IPS DF 4.7 (cell line): Measurements from ENCODE around the gene CYGB.
A peak's percentile ranks its signal among the peaks of the same experiment; 100 is the strongest.

ENCODE experiments used
- DNase-seq: peaks from one replicate; pipeline ENCODE4 v3.0.0-alpha.2; 2013; ENCODE audit warnings: low spot score; ENCODE audit errors: extremely low read depth

CYGB gene

DNA sequence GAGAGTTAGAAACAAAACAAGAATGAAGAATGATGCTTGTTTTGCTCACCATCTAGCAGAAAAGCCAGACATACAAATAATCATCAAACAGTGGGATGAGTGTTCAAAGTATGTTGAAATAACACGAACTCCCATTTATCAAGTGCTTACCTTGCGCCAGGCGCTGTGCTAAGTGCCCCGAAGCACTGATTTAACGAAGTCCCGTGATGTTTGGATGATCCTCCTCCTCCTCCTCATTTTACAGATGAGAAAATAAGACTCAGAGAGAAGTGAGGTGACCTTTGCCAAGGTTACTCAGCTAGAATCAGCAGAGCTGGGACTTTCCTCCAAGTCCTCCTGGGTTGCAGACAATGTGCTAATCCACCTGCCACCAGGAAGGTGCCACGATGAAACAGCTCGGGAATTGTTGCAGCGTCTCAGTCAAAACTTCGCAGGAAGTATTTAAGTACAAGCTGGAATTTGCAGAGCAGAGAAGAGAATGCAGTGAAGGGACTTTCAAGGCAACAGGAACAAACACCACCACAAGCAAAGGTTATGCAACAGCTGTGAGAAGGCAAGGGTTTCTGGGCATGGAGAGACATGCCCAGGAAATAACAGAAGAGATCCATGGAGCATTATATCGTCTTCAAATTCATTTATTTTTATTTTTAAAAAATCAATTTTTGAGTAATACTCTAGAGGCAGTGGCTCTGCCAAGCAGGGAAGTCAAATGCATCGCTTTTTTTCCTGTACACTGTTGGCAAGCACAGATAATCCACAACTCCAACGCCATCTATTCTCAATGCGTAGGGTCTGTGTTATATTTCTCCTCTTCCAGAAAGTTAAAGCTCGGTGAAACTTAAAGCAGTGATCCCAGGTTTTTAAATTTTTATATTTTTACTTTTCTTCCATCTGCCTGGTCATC lies 13.5 kb upstream of the CYGB start:
- no peak for DNase-seq

DNA sequence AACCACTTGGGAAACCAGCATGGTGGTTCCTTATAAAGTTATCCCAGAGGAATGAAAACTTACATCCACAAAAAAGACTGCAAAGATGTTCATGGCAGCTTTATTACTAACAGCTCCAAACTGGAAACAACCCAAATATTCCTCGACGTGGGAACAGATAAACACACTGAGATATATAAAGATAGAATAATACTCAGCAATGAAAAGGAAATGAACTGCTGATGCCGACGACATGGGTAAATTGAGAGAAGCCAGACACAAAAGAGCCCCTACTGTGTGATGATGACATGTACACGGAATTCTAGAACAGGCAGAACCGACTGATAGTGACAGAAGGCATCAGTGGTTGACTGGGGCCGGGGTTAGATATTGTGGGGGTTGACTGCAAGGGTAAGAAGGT lies 12.0 kb upstream of the CYGB start:
- DNase-seq: no peak

DNA sequence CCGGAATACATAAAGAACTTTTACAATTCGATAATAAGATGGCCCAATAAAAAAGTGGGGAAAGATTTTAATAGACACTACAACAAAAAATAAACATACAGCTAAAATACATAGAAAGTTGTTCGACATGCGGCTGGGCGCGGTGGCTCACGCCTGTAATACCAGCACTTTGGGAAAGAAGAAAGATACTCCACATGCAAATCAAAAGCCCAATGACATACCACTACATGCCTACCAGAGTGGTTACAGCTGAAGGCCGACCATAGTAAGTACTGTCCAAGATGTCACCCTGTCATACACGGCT lies 11.7 kb upstream of the CYGB start:
- no peak for DNase-seq

- DNase-seq: no peak
These were observed 11.1 kb upstream of the CYGB start for GRCh38 chr17:76548378-76549214.

GRCh38 chr17:76547642-76548202 lies 10.2 kb upstream of the CYGB start:
- DNase-seq: no peak

- no peak for DNase-seq
These were observed 9.7 kb upstream of the CYGB start for GRCh38 chr17:76547183-76547641.

DNA sequence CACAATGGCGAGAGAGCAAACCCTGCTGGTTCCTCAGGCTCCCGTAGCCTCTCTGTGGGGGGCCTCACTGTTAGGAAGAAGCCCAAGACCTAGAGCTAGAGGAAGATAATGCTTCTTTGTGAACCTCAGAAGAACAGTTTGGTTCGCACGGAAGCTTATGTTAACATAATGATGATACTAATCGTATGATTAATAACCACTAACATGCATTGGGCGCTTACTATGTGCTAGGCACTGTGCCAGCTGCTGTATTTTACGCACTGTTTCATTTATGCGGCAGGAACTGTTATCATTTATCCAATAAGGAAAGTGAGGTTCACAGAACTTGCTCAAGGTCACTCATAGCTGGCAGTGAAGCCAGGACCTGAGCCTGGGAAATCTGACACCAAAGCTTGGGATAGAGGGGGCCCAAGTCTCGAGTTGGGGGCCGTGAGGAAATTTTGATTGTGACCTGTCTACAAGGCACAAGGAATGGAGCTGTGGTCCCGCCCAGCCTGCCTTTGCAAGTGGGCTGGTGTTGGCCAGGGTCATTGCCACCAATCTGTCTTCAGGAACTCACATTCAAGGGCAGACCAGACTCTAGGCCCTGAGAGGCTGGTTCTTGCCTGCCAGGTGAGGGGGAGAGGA lies 9.2 kb upstream of the CYGB start:
- DNase-seq: no peak

GRCh38 chr17:76545918-76546555 lies 8.5 kb upstream of the CYGB start:
- no peak for DNase-seq

DNA sequence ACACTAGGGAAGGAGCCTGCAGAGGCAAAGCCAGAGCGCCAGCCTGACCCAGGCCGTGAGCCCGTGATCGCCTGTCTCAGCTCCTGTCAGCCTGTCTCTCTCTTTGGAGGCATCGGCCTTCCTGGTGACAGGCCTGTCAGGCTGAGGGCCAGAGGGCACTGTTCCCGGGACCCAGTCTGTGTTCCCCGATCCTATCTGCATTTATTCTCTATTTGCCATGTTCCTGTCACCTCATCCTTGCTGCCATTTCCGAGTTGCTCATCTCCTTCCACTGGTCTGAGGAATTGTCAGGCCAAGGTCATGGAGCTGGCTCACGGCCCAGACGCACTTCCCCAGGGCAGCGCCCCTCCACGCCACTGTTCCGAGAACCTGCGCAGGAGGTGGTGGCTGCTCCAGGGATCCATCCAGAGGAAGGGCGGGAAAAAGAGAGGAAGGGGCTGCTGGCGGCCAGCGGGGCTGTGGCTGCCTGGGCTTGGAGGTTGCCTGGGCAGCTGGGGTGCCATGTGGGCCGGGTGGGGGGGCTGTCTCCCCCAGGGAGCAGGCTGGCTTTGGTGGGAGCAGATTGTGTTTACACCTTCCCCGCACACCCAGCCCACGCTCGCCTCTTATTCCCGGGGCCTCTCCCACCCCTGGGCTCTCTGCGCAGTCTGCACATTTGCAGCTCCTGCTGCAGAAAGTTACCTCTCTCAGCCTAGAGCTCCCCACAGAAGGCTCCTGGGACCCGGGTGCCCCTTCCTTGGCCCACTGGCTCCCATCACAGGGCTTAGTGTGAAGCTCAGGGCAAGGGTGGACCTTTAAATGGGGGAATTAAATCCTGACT lies 7.2 kb upstream of the CYGB start:
- DNase-seq: no peak

- DNase-seq: no peak
These were observed 6.5 kb upstream of the CYGB start for GRCh38 chr17:76543826-76544545.

DNA sequence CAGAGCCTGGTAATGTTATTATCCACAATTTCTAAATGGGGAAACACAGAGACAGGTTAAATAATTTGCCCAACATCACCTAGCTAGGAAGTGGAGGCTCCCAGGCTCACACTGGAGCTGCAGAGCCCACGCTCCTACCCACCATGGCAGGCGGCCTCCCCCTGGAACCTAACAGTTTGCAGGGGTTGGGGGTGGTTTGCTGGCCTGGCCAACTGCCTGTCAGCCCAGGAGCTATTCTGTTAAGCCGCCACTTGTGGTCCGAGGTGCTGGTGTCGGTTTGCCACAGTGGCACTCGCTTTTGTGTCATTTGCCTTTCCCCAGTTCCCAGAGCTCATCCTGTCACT lies 5.9 kb upstream of the CYGB start:
- DNase-seq: no peak

- no peak for DNase-seq
These were observed 5.5 kb upstream of the CYGB start for GRCh38 chr17:76542984-76543383.

DNA sequence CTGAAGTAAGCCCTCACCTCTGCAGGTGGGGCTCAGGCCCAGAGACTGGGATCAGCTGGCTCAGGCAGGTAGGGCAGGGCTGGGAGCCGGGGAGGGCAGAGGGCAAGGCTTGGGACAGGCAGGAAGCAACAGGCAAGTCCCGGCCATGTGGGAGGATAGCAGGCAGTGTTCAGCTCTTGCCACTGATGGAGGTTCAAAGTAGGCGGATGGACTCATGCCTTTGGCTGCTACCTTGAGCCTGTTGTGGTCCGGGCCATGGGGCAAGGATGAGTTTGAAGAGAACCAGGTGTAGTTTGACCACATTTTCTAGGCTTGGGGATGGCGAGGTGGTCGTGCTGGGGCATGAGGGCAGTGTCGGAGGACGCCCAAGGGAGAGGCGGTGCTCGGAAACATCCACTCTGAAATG lies 5.1 kb upstream of the CYGB start:
- DNase-seq: no peak

DNA sequence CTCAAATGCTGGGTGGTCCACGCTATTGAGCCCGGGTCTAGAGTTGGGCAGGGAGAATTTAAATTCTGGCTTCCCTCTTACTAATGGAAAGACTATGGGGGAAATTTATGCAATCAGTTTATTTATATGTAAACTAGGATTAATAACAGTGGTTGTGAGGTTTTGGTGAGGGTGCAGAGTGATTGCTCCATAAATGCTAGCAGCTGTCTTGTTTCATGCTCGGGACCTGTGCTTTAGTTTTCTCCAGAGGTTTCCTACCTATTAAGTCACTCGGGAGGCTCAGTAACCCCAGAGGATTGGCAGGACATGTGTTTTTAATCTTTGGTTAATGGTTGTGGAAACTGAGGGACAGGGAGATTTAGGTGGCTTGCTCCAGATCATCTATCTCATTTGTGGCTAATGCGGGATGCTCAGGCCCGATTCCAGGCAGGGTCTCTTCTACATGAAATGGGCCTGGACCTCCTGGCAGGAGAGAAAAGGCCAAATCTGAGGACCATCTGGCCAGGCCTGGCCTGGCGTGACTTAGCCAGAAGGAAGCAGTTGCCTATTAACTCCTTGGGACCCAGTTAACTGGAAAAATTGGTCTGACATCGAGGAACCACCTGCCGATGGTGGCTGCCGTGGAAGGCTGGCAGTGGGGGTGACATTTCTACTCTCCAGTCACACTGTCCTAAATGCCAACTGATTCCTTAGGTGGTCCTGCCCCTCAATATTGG lies 4.4 kb upstream of the CYGB start:
- no peak for DNase-seq

DNA sequence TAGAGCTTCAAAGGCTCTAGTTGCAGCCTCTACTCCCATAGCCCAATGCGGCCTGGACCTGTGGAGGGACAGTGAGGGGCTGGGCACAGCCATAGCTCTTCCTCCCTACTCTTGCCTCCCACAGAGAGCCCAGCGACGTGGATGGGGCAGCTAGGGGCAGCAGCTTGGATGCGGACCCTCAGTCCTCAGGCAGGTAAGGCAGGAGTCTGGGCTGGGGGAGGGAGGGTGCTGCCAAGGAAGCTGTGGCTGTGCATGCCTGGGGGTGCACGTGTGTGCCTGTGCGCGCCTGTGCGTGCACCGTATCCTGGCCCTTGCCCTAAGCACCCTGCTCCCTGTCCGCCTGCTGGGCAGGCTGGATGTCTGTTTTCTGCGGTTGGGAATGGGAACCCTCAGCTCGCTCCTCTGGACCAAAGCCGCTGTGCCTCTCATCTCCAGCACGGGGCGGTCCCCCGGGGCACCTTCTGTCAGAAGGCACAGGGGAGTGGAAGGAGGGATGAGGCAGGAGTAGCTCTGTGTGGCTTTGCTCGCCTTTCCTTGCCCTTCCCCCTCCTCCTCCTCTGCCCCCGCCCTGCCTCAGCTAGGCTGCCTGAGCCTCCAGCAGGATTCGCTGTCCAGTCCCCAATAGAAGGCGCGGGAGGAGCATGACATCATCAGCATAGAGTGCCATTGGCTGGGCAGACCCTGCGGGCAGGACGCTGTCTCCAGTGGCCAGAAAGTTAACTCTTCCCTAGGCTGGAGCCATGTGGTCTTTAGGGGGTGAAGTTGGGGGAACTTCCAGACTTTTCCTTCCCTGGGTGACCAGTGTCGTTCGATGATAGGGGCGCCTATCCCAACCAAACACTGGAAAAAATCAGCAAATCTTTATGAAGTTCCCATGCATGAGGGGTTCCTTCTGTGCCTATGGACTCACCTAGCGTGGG lies 3.1 kb upstream of the CYGB start:
- peak; percentile 89 for DNase-seq

- DNase-seq: no peak
These were observed 2.2 kb upstream of the CYGB start, which contains the start of gene PRCD for GRCh38 chr17:76539631-76540271. Gene PRCD, plus strand, starts transcription at chr17:76540044. Its CDS starts 98 bp downstream, at chr17:76540142.

- no peak for DNase-seq
These were observed 1.5 kb upstream of the CYGB start for GRCh38 chr17:76538941-76539570.
